ENCODE data around the gene SACS. TPM values are rescaled to one million over a fixed set of nuclear protein-coding genes. Genes with fewer than 3 reads are reported as not detected.

SACS gene
- total and polyA plus RNA-seq, 2 of the 8 experiments (the other 6 are each of a cell fraction or from before 2014, with no cell fraction given), result 11.0 to 54.2 TPM

DNA sequence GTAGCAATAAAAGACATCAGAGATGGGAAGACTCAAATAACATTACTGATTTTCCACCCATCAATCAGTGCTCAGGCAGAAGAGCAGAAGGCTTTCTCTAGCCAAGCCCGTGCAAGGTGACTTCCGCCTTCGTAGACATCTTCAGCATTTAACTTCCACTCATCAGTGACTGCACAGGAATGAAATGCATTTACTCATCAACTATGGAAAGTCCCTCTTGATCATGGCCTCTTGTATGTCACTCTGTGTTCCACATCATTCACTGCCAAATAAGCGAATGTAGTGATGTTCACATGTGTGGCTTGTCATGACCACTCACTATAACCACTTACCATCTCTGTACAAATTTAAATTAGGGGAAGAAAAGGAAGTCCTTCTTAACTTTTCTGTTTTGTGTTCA lies 49.4 kb downstream of the SACS start:
- Histone ChIP-seq H4K20me1 (replicated peaks in 1 of 2; ENCODE audit: control insufficient read depth in 1 of 2, insufficient read depth in 2 of 2, low read length in 2 of 2) (no peaks in the 10 kb centered on the region), H3K36me3 (ENCODE audit: control insufficient read depth in 2 of 4, insufficient read depth in 4 of 4, low read length in 3 of 4) (no peaks in the 10 kb centered on the region), H2BK5ac (ENCODE audit: low read depth, low read length) (no peak overlapping the region), H3K79me1 (ENCODE audit: low read depth, low read length) (no peaks in the 10 kb centered on the region), H3K23me2 (ENCODE audit: low read depth, low read length) (no peaks in the 10 kb centered on the region), H3K9ac (replicated peaks in 1 of 4; ENCODE audit: extremely low read depth in 1 of 4, low read depth in 3 of 4, low read length in 3 of 4) (no peak overlapping the region), H3K14ac (ENCODE audit: insufficient read length) (no peak overlapping the region), H3K4me1 (replicated peaks in 1 of 4; ENCODE audit: control insufficient read depth in 3 of 4, insufficient read depth in 4 of 4, low read length in 3 of 4) (peaks cover 3 to 7% (median 5%) of the 10 kb centered on the region in 4 experiments; a peak in 4 of 7 replicates), H3K18ac (ENCODE audit: extremely low read depth, low read length) (no peak overlapping the region), H4K8ac (ENCODE audit: extremely low read depth, insufficient read depth, low read length) (no peak overlapping the region), H3K56ac (replicated peaks; ENCODE audit: insufficient read length, low read depth, low read length) (no peak overlapping the region), H2BK120ac (replicated peaks; ENCODE audit: low read depth, low read length) (no peak overlapping the region), H3K9me3 (ENCODE audit: insufficient read depth in 2 of 2, low read depth in 1 of 2, low read length in 1 of 2) (no peaks in the 10 kb centered on the region), H3K4ac (replicated peaks; ENCODE audit: insufficient read length, low read depth, low read length) (no peak overlapping the region), H4K91ac (replicated peaks; ENCODE audit: insufficient read length, low read length) (no peak overlapping the region), H4K5ac (ENCODE audit: insufficient read length, low read depth, low read length) (no peak overlapping the region), H3K4me2 (ENCODE audit: insufficient read depth in 1 of 2, low read depth in 2 of 2, low read length in 2 of 2) (no peak overlapping the region), H3K27me3 (replicated peaks in 1 of 4; ENCODE audit: control insufficient read depth in 3 of 4, extremely low read depth in 1 of 4, insufficient read depth in 3 of 4, low read length in 3 of 4) (no peaks in the 10 kb centered on the region), H2AK5ac (ENCODE audit: low read depth, low read length) (no peak overlapping the region), H2BK12ac (ENCODE audit: low read depth, low read length) (no peak overlapping the region), H2BK20ac (ENCODE audit: low read length) (no peak overlapping the region), H3K79me2 (ENCODE audit: control insufficient read depth in 1 of 2, insufficient read depth in 2 of 2, low read length in 2 of 2) (no peaks in the 10 kb centered on the region), H3K4me3 (ENCODE audit: extremely low read depth in 1 of 4, insufficient read depth in 2 of 4, low read depth in 3 of 4, low read length in 4 of 4) (no peak overlapping the region), H3K23ac (ENCODE audit: insufficient read length) (no peak overlapping the region), H2AFZ (ENCODE audit: low read length) (no peak overlapping the region), H3K27ac (ENCODE audit: low read depth, low read length) (no peak overlapping the region), H2BK15ac (ENCODE audit: low read length) (no peak overlapping the region)
- ChIA-PET CTCF (ENCODE audit: partially characterized antibody) (interaction anchor here (0.5 kb wide), 1 partner anchor 76 kb away, joined by 3 read pairs; no protein-coding TSS in a partner anchor), POLR2A (ENCODE audit: partially characterized antibody) (no interaction called here)
- WGBS, 2 experiments (ENCODE audit: extremely low coverage in 1 of 2, insufficient coverage in 1 of 2, insufficient read length in 1 of 2, insufficient replicate concordance in 2 of 2, low coverage in 1 of 2, low lambda C conversion rate in 2 of 2, missing lambda C conversion rate in 1 of 2), result 96% methylated on average over 4 of the region's 4 CpGs; no CpG with 5 or more reads in 1 of the 2 experiments
- DNase-seq (ENCODE audit: low read depth in 1 of 2, low spot score in 2 of 2), result no peak
- no peak for FAIRE-seq
- TF ChIP-seq JUN (IDR thresholded peaks at IDR 0.05; ENCODE audit: low read depth, low read length) (no peak), BACH1 (IDR thresholded peaks at IDR 0.05; ENCODE audit: low read length) (no peak), CBX8 (IDR thresholded peaks at IDR 0.05; ENCODE audit: borderline replicate concordance, low read depth, low read length) (no peak), SP1 (IDR thresholded peaks at IDR 0.05; ENCODE audit: low read depth, low read length) (no peak), PHF8 (conservative IDR thresholded peaks at IDR 0.05; ENCODE audit: low read depth, low read length) (no peak), EZH2 (IDR thresholded peaks at IDR 0.05; ENCODE audit: low read depth, low read length, severe bottlenecking) (no peak), TCF12 (IDR thresholded peaks at IDR 0.05; ENCODE audit: low read depth, low read length) (no peak), ZNF274 (IDR thresholded peaks at IDR 0.05; ENCODE audit: borderline replicate concordance, extremely low read depth, low read length) (no peak), SP2 (IDR thresholded peaks at IDR 0.05; ENCODE audit: low read length) (no peak), RBBP5 (IDR thresholded peaks at IDR 0.05; ENCODE audit: borderline replicate concordance, low read depth, low read length) (no peak), TAF1 (IDR thresholded peaks at IDR 0.05; ENCODE audit: low read depth, low read length) (no peak), MAX (IDR thresholded peaks at IDR 0.05) (no peak), KDM4A (IDR thresholded peaks at IDR 0.05; ENCODE audit: low read depth, low read length, severe bottlenecking) (no peak), RNF2 (IDR thresholded peaks at IDR 0.05; ENCODE audit: borderline replicate concordance, low read depth, low read length, missing control alignments, poor library complexity, severe bottlenecking) (no peak), NANOG (IDR thresholded peaks at IDR 0.05; ENCODE audit: insufficient read depth, low read depth, low read length, poor library complexity, severe bottlenecking) (no peak)

Data from H1 (cell line).